ENCODE measurements around the gene C1QTNF8. TPM values are rescaled to one million over a fixed set of nuclear protein-coding genes. Genes with fewer than 3 reads are reported as not detected.

Gene C1QTNF8
- total RNA-seq, 1 experiment from 2014 or later = not detected

GRCh38 chr16:1107141-1107540 lies 11.1 kb upstream of the C1QTNF8 start:
- WGBS (ENCODE audit: extremely low coverage, insufficient read length, low lambda C conversion rate) = no CpG with 5 or more reads among the region's 22 CpGs
- Histone ChIP-seq H3K56ac (ENCODE audit: insufficient read length, low read depth, low read length) (no peak overlapping the region), H4K91ac (ENCODE audit: insufficient read length, low read depth, low read length) (no peak overlapping the region), H3K9ac (ENCODE audit: extremely low read depth, insufficient read length, low read length) (no peak overlapping the region), H3K4me1 (ENCODE audit: insufficient read depth, low read length) (no peaks in the 10 kb centered on the region), H3K4me2 (ENCODE audit: insufficient read depth, insufficient read length, low read length) (no peak overlapping the region), H4K8ac (replicated peaks; ENCODE audit: insufficient read length, low read depth, low read length) (no peak overlapping the region), H3K23ac (ENCODE audit: insufficient read length, low read depth, low read length) (no peak overlapping the region), H2BK120ac (ENCODE audit: low read depth, low read length, poor library complexity, severe bottlenecking) (no peak overlapping the region), H2AFZ (ENCODE audit: low read length) (no peak overlapping the region), H3K14ac (ENCODE audit: insufficient read depth, low read length) (no peak overlapping the region), H2AK5ac (ENCODE audit: insufficient read length, low read length) (no peak overlapping the region), H3K27me3 (ENCODE audit: insufficient read depth, low read length) (no peaks in the 10 kb centered on the region), H2BK12ac (ENCODE audit: insufficient read length, low read depth, low read length) (no peak overlapping the region), H3K9me3 (ENCODE audit: control insufficient read depth, low read depth, low read length) (no peaks in the 10 kb centered on the region), H3K79me2 (ENCODE audit: insufficient read depth, low read length) (no peaks in the 10 kb centered on the region), H2BK15ac (ENCODE audit: low read depth, low read length) (no peak overlapping the region), H3K27ac (ENCODE audit: insufficient read length, low read depth, low read length) (no peak overlapping the region), H3K23me2 (ENCODE audit: insufficient read length, low read depth, low read length, poor library complexity, severe bottlenecking) (peaks cover 4% of the 10 kb centered on the region), H2BK20ac (ENCODE audit: low read depth, low read length, poor library complexity, severe bottlenecking) (no peak overlapping the region), H3T11ph (ENCODE audit: low read length) (no peak overlapping the region), H4K5ac (ENCODE audit: insufficient read length, low read depth, low read length) (no peak overlapping the region), H3K4ac (ENCODE audit: low read depth, low read length) (no peak overlapping the region), H3K79me1 (ENCODE audit: insufficient read depth, low read depth, low read length, poor library complexity, severe bottlenecking) (no peaks in the 10 kb centered on the region), H2BK5ac (ENCODE audit: insufficient read length, low read length) (no peak overlapping the region), H4K20me1 (ENCODE audit: control insufficient read depth, insufficient read depth, insufficient read length) (no peaks in the 10 kb centered on the region), H3K18ac (ENCODE audit: insufficient read length, low read depth, low read length) (no peak overlapping the region)
- TF ChIP-seq CTCF (conservative IDR thresholded peaks at IDR 0.05) = no peak
- H3K9me3 Mint-ChIP-seq = no peaks in the 10 kb centered on the region; a peak in 1 of 5 replicates
- no peak for DNase-seq
- peaks cover 49% of the 10 kb centered on the region for H3K27me3 Mint-ChIP-seq (ENCODE audit: low read depth)
- H3K4me1 Mint-ChIP-seq = peaks cover 0 to 3% of the 10 kb centered on the region in 2 experiments; a peak in 1 of 4 replicates
- no peaks in the 10 kb centered on the region for H3K36me3 Mint-ChIP-seq (ENCODE audit: insufficient read depth in 1 of 3, low read depth in 3 of 3)
- H3K4me3 Mint-ChIP-seq = no peak overlapping the region
- H3K27ac Mint-ChIP-seq = no peak overlapping the region
